HG03045 (cell line): ENCODE data around the gene RBM10.
A peak's percentile ranks its signal among the peaks of the same experiment; 100 is the strongest.
"Not testable (repeated sequence)": the region's sequence is repeated elsewhere in the genome, so short reads cannot be mapped to it uniquely, and the experiment has no call there.

Experiments
- ATAC-seq: cut with Tn5 transposase; IDR thresholded peaks from one replicate; pipeline ENCODE4 v1.9.1; 2021; ENCODE audit warnings: mild to moderate bottlenecking, moderate library complexity; ENCODE audit not compliant: unreplicated experiment

The RBM10 gene

GRCh38 chrX:47144626-47145394, at the start of gene RBM10, which contains the start of gene NDUFB11:
Gene RBM10, plus strand, starts transcription at chrX:47145221. Its CDS starts 2,261 bp downstream, at chrX:47147482.
Gene NDUFB11, minus strand, starts transcription at chrX:47144702. Its CDS starts 23 bp downstream, at chrX:47144679.
- ATAC-seq: peak; percentile 94

- no peak for ATAC-seq
Observed at GRCh38 chrX:47097018-47097417, 48.0 kb upstream of the RBM10 start.

GRCh38 chrX:47098338-47099094, 46.5 kb upstream of the RBM10 start:
- ATAC-seq: no peak

GRCh38 chrX:47101206-47101605, 43.8 kb upstream of the RBM10 start:
- ATAC-seq: no peak

- ATAC-seq: not testable (repeated sequence)
Observed at GRCh38 chrX:47110936-47111615, 33.9 kb upstream of the RBM10 start.

GRCh38 chrX:47112316-47112954, 32.6 kb upstream of the RBM10 start:
- no peak for ATAC-seq

GRCh38 chrX:47116551-47117110, 28.4 kb upstream of the RBM10 start:
- ATAC-seq: not testable (repeated sequence)

- not testable (repeated sequence) for ATAC-seq
Observed at GRCh38 chrX:47124466-47124865, 20.6 kb upstream of the RBM10 start.

GRCh38 chrX:47129157-47129898, 15.7 kb upstream of the RBM10 start:
- peak; percentile 97 for ATAC-seq

GRCh38 chrX:47129899-47130358, 15.1 kb upstream of the RBM10 start:
- no peak for ATAC-seq

- no peak for ATAC-seq
Observed at GRCh38 chrX:47133493-47133892, 11.5 kb upstream of the RBM10 start.

- ATAC-seq: not testable (repeated sequence)
Observed at GRCh38 chrX:47135650-47136049, 9.4 kb upstream of the RBM10 start.

- ATAC-seq: no peak
Observed at GRCh38 chrX:47138171-47138570, 6.8 kb upstream of the RBM10 start.

GRCh38 chrX:47143894-47144625, 961 bp upstream of the RBM10 start:
- ATAC-seq: peak; percentile 4

- ATAC-seq: peak; percentile 28
Observed at GRCh38 chrX:47145395-47146120, 537 bp downstream of the RBM10 start.

GRCh38 chrX:47146121-47146935, 1.3 kb downstream of the RBM10 start:
- no peak for ATAC-seq
